WTC11 (cell line): ENCODE measurements around the gene GPR15LG. TPM values are rescaled to one million over a fixed set of nuclear protein-coding genes. Genes with fewer than 3 reads are reported as not detected.
"Not testable (repeated sequence)": the region's sequence is repeated elsewhere in the genome, so short reads cannot be mapped to it uniquely, and the experiment has no call there.

Experiments
- ATAC-seq: fragments of 200-7000 bp; cut with Tn5 transposase; 2 replicates; pipeline ENCODE4 v1.10.0; 2021; ENCODE audit warnings: mild to moderate bottlenecking, moderate library complexity
- CTCF ChIA-PET: fragments of 300-600 bp; sonication (Branson Sonifier 250); formaldehyde crosslinking; loops from one replicate; lab custom pipeline; 2021; ENCODE audit warnings: antibody characterized with exemption; lab: Charles Lee
- POLR2A ChIA-PET: fragments of 350-600 bp; sonication (Branson Sonifier 250); formaldehyde crosslinking; loops from one replicate; lab custom pipeline; 2021; ENCODE audit warnings: antibody characterized with exemption; lab: Charles Lee
- DNase-seq: peaks from one replicate; pipeline ENCODE4 v3.0.0; 2021; ENCODE audit warnings: low spot score
- H3K27ac Mint-ChIP-seq: 2 replicates; pipeline ENCODE4 v1.8.0; 2021; ENCODE audit warnings: mixed read lengths
- H3K27me3 Mint-ChIP-seq: 2 replicates; pipeline ENCODE4 v1.8.0; 2021; ENCODE audit warnings: low read depth, mild to moderate bottlenecking, moderate library complexity, mixed read lengths
- H3K36me3 Mint-ChIP-seq: 2 replicates; pipeline ENCODE4 v1.8.0; 2021; ENCODE audit warnings: mixed read lengths
- H3K4me1 Mint-ChIP-seq: 2 replicates; pipeline ENCODE4 v1.8.0; 2022; ENCODE audit warnings: mixed read lengths
- H3K4me3 Mint-ChIP-seq: 2 replicates; pipeline ENCODE4 v1.8.0; 2021; ENCODE audit warnings: mild to moderate bottlenecking, moderate library complexity, mixed read lengths
- H3K9me3 Mint-ChIP-seq: 2 replicates; pipeline ENCODE4 v1.8.0; 2021; ENCODE audit warnings: mixed read lengths
- ATF1 ChIP-seq: sonication (generic); formaldehyde crosslinking; IDR thresholded peaks from 2 replicates; pipeline ENCODE4 v1.8.1; 2023; ENCODE audit warnings: mild to moderate bottlenecking, moderate library complexity, missing genetic modification reagents
- ATF2 ChIP-seq: sonication (generic); formaldehyde crosslinking; IDR thresholded peaks from 2 replicates; pipeline ENCODE4 v1.8.1; 2022; ENCODE audit warnings: low read depth, missing genetic modification reagents, borderline replicate concordance
- CBFB ChIP-seq: sonication (generic); formaldehyde crosslinking; IDR thresholded peaks from 2 replicates; pipeline ENCODE4 v1.8.1; 2022; ENCODE audit warnings: mild to moderate bottlenecking, low read depth, missing genetic modification reagents
- CREM ChIP-seq: sonication (generic); formaldehyde crosslinking; IDR thresholded peaks from 2 replicates; pipeline ENCODE4 v1.8.1; 2022; ENCODE audit warnings: mild to moderate bottlenecking, missing genetic modification reagents, moderate library complexity
- ERG ChIP-seq: fragments of 250-450 bp; sonication (Bioruptor Pico); IDR thresholded peaks from 2 replicates; pipeline ENCODE4 v1.8.0; 2021; ENCODE audit warnings: mild to moderate bottlenecking
- FOXK1 ChIP-seq: sonication (generic); formaldehyde crosslinking; IDR thresholded peaks from 2 replicates; pipeline ENCODE4 v1.8.0; 2022; ENCODE audit warnings: mild to moderate bottlenecking, moderate library complexity, missing genetic modification reagents
- HMGA2 ChIP-seq: fragments of 250-450 bp; sonication (Bioruptor Pico); IDR thresholded peaks from 2 replicates; pipeline ENCODE4 v1.4.0; 2021; ENCODE audit warnings: mild to moderate bottlenecking, moderate library complexity
- IRF1 ChIP-seq: sonication (generic); formaldehyde crosslinking; IDR thresholded peaks from 2 replicates; pipeline ENCODE4 v1.8.0; 2023; ENCODE audit warnings: missing genetic modification reagents
- KAT7 ChIP-seq: sonication (generic); formaldehyde crosslinking; IDR thresholded peaks from 2 replicates; pipeline ENCODE4 v1.8.1; 2023; ENCODE audit warnings: missing genetic modification reagents, mild to moderate bottlenecking, borderline replicate concordance
- MLX ChIP-seq: sonication (generic); formaldehyde crosslinking; IDR thresholded peaks from 2 replicates; pipeline ENCODE4 v1.8.1; 2023; ENCODE audit warnings: mild to moderate bottlenecking, missing genetic modification reagents, moderate library complexity
- MYBL2 ChIP-seq: sonication (generic); formaldehyde crosslinking; IDR thresholded peaks from 2 replicates; pipeline ENCODE4 v1.8.1; 2023; ENCODE audit warnings: mild to moderate bottlenecking, moderate library complexity, missing genetic modification reagents
- NFYB ChIP-seq: sonication (generic); formaldehyde crosslinking; conservative IDR thresholded peaks from 2 replicates; pipeline ENCODE4 v1.8.0; 2022; ENCODE audit warnings: low read depth, missing genetic modification reagents
- NR3C1 ChIP-seq: sonication (generic); formaldehyde crosslinking; conservative IDR thresholded peaks from 2 replicates; pipeline ENCODE4 v1.8.1; 2023; ENCODE audit warnings: low read depth, mild to moderate bottlenecking, missing genetic modification reagents
- OVOL2 ChIP-seq: fragments of 250-450 bp; sonication (Bioruptor Pico); IDR thresholded peaks from 2 replicates; pipeline ENCODE4 v1.9.0; 2021; ENCODE audit warnings: mild to moderate bottlenecking, borderline replicate concordance
- PRRX2 ChIP-seq: fragments of 250-450 bp; sonication (Bioruptor Pico); IDR thresholded peaks from 2 replicates; pipeline ENCODE4 v1.8.0; 2021; ENCODE audit warnings: mild to moderate bottlenecking
- RORB ChIP-seq: fragments of 250-450 bp; sonication (Bioruptor Pico); IDR thresholded peaks from 2 replicates; pipeline ENCODE4 v1.9.0; 2021; ENCODE audit warnings: mild to moderate bottlenecking
- SMAD3 ChIP-seq: sonication (generic); formaldehyde crosslinking; IDR thresholded peaks from 2 replicates; pipeline ENCODE4 v1.8.0; 2022; ENCODE audit warnings: missing genetic modification reagents, mild to moderate bottlenecking, borderline replicate concordance
- ZNF232 ChIP-seq: sonication (generic); formaldehyde crosslinking; IDR thresholded peaks from 2 replicates; pipeline ENCODE4 v1.8.0; 2022; ENCODE audit warnings: mild to moderate bottlenecking, missing genetic modification reagents
- ZNF532 ChIP-seq: fragments of 250-450 bp; sonication (Bioruptor Pico); IDR thresholded peaks from 2 replicates; pipeline ENCODE4 v1.9.0; 2021; ENCODE audit warnings: mild to moderate bottlenecking, borderline replicate concordance
- total RNA-seq: library from RNA; stranded (reverse); gene quantifications from 3 replicates; pipeline ENCODE4 v1.2.3, GENCODE V29; 2021

Gene GPR15LG
- total RNA-seq, 1 experiment from 2014 or later, result not detected

GRCh38 chr10:84164442-84164841 lies 9.2 kb upstream of the GPR15LG start:
- H3K36me3 Mint-ChIP-seq, result no peaks in the 10 kb centered on the region
- ChIA-PET CTCF (interaction anchor here (0.8 to 3.3 kb wide), 6 partner anchors 13 to 373 kb away, joined by 3 to 21 read pairs (median 4); no protein-coding TSS in a partner anchor), POLR2A (no interaction called here)
- H3K4me3 Mint-ChIP-seq, result peak overlapping the region; percentile 24; the same call in 1 of the 2 replicates
- H3K27ac Mint-ChIP-seq, result 0 out of 2 replicates have a peak overlapping the region, but pooled peaks have one; percentile 2
- DNase-seq, result no peak
- peaks cover 5% of the 10 kb centered on the region; the same call in 1 of the 2 replicates for H3K27me3 Mint-ChIP-seq
- peak; percentile 6; the same call in 1 of the 2 replicates for ATAC-seq
- H3K4me1 Mint-ChIP-seq, result peaks cover 69% of the 10 kb centered on the region
- TF ChIP-seq ZNF232 (CRISPR knock-in tag) (no peak), IRF1 (no peak), CBFB (CRISPR knock-in tag) (no peak), MLX (CRISPR knock-in tag) (no peak), PRRX2 (CRISPR knock-in tag) (no peak), ATF1 (no peak), NR3C1 (CRISPR knock-in tag) (no peak), NFYB (CRISPR knock-in tag) (no peak), ERG (CRISPR knock-in tag) (no peak), FOXK1 (CRISPR knock-in tag) (no peak)
- H3K9me3 Mint-ChIP-seq, result peaks cover 8% of the 10 kb centered on the region; the same call in 1 of the 2 replicates

- ChIA-PET POLR2A (no interaction called here), CTCF (interaction anchor here (0.7 kb wide), 2 partner anchors 19 to 70 kb away, joined by 3 read pairs; no protein-coding TSS in a partner anchor)
- Mint-ChIP-seq H3K4me3 (no peak overlapping the region), H3K9me3 (peaks cover 8% of the 10 kb centered on the region; the same call in 1 of the 2 replicates), H3K27me3 (peaks cover 5% of the 10 kb centered on the region; the same call in 1 of the 2 replicates), H3K27ac (no peak overlapping the region), H3K4me1 (peaks cover 49% of the 10 kb centered on the region), H3K36me3 (no peaks in the 10 kb centered on the region)
- TF ChIP-seq HMGA2 (CRISPR knock-in tag) (no peak), RORB (CRISPR knock-in tag) (no peak), ATF2 (CRISPR knock-in tag) (no peak), KAT7 (CRISPR knock-in tag) (no peak), MYBL2 (CRISPR knock-in tag) (no peak), ZNF232 (CRISPR knock-in tag) (no peak), SMAD3 (CRISPR knock-in tag) (no peak), ZNF532 (no peak), CREM (CRISPR knock-in tag) (no peak), OVOL2 (CRISPR knock-in tag) (no peak), NFYB (CRISPR knock-in tag) (no peak)
- DNase-seq (no peak), ATAC-seq (no peak)
Observed at GRCh38 chr10:84166620-84167288, 6.8 kb upstream of the GPR15LG start.

- H3K27ac Mint-ChIP-seq, POLR2A ChIA-PET, H3K36me3 Mint-ChIP-seq, DNase-seq, H3K27me3 Mint-ChIP-seq, ATAC-seq, H3K9me3 Mint-ChIP-seq, H3K4me3 Mint-ChIP-seq: not testable (repeated sequence)
- peaks cover 44% of the 10 kb centered on the region for H3K4me1 Mint-ChIP-seq
- CTCF ChIA-PET, result interaction anchor here (0.7 kb wide), 2 partner anchors 19 to 70 kb away, joined by 3 read pairs; no protein-coding TSS in a partner anchor
Observed at GRCh38 chr10:84167289-84167653, 6.3 kb upstream of the GPR15LG start.

- DNase-seq, ATAC-seq, POLR2A ChIA-PET: not testable (repeated sequence)
Observed at GRCh38 chr10:84168382-84168781, 5.2 kb upstream of the GPR15LG start.

More at GRCh38 chr10:84168382-84168781, 5.2 kb upstream of the GPR15LG start:
- H3K4me3 Mint-ChIP-seq, H3K27me3 Mint-ChIP-seq, CTCF ChIA-PET, H3K27ac Mint-ChIP-seq, H3K9me3 Mint-ChIP-seq, H3K36me3 Mint-ChIP-seq: not testable (repeated sequence)
- H3K4me1 Mint-ChIP-seq, result peaks cover 32% of the 10 kb centered on the region
